Muscle layer of colon (tissue), 2 donors: ENCODE data around the gene TIGD3.

Experiments
- H3K27ac ChIP-seq: one replicate; pipeline ENCODE4 v1.7.0; 2013; ENCODE audit warnings: low read depth, mild to moderate bottlenecking, low read length, moderate library complexity
- H3K27me3 ChIP-seq, 2 donors: one replicate each; pipeline ENCODE4 v1.7.0; 2013; ENCODE audit warnings: low read length in 2 of 2, mild to moderate bottlenecking in 2 of 2; ENCODE audit not compliant: insufficient read depth in 2 of 2, control insufficient read depth in 1 of 2
- H3K36me3 ChIP-seq: one replicate; pipeline ENCODE4 v1.7.0; 2013; ENCODE audit warnings: mild to moderate bottlenecking, low read length; ENCODE audit not compliant: insufficient read depth
- H3K4me1 ChIP-seq: one replicate; pipeline ENCODE4 v1.7.0; 2013; ENCODE audit warnings: mild to moderate bottlenecking, low read length; ENCODE audit not compliant: insufficient read depth
- H3K4me3 ChIP-seq, 2 donors: one replicate each; pipeline ENCODE4 v1.7.0; 2013; ENCODE audit warnings: low read length in 2 of 2, low read depth in 1 of 2, mild to moderate bottlenecking in 1 of 2, moderate library complexity in 1 of 2
- H3K9ac ChIP-seq: one replicate; pipeline ENCODE4 v1.7.0; 2013; ENCODE audit warnings: low read length
- H3K9me3 ChIP-seq: one replicate; pipeline ENCODE4 v1.7.0; 2013; ENCODE audit warnings: mild to moderate bottlenecking, low read length
- donor health status: abdominal sarcoma.
- donor health status: Adenocarcinoma of cecum.

The TIGD3 gene

GRCh38 chr11:65315204-65315865 is 39.2 kb upstream of the TIGD3 start:
- H3K9me3 ChIP-seq, result no peaks in the 10 kb centered on the region
- H3K27me3 ChIP-seq, result no peaks in the 10 kb centered on the region
- H3K36me3 ChIP-seq, result peaks cover 6% of the 10 kb centered on the region
- peak overlapping the region; percentile 15 for H3K9ac ChIP-seq
- H3K4me1 ChIP-seq, result peaks cover 46% of the 10 kb centered on the region
- peak overlapping the region; percentile 65 for H3K27ac ChIP-seq
- peak overlapping the region; percentile 68 to 81 for H3K4me3 ChIP-seq

DNA sequence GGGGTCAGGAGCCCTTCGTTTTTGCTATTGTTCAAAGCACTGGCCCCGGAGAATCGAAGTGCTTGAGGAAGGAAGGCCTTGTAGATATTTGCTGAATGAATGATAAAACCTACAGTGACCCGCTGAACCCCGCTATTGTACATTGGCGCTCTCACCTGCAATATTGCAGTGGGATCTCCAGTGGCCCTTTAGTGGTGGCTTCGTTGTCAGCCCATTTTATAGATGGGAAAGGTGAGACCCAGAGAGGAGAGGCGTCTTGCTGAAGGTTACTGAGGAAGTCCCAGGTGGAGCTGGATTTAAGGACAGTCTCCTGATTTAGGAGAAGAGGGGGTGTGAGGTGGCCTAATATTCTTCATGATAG is 38.7 kb upstream of the TIGD3 start:
- Histone ChIP-seq H3K4me3 (peak overlapping the region; percentile 68 to 81), H3K4me1 (peaks cover 43% of the 10 kb centered on the region)

DNA sequence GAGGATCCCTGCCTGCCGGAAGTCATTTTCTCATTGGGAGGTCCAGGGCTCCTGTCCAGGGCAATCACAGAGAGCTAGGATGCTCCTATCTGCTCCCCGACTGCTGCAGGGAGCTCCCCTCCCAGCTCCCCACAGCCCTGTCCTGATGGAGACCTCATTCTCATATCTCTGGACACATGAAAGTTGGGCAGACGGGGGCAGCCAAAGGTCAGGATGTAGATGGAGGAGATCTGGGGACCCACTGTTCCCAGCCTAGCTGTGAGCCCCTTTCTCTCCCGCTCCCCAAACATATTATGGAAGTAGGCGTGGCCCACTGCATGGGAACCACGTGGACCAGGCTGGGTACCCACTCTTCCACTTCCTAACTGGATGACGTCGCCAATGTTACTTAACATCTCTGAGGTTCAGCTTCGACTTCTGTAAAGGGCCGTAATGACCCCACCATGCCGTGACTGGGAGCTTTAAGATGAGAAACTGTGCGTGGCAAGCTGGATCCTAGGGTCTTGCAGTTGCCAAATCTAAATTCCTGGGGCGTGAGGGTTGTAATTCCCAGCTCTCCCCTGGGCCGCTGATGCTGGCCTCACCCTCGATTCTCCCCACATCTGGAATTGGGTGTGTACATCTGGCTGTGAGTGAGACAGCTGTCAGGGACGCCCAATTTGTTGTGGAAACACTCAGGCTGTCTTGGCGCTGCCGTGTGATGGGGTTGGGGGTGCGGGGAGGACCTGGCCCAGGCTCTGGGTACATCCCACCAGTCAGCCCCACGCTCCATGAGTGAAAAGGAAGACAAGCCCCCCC is 38.1 kb upstream of the TIGD3 start:
- peaks cover 14% of the 10 kb centered on the region for H3K36me3 ChIP-seq
- H3K27ac ChIP-seq, result peak overlapping the region; percentile 65
- peak overlapping the region; percentile 68 to 81 for H3K4me3 ChIP-seq
- peak overlapping the region; percentile 15 for H3K9ac ChIP-seq
- no peaks in the 10 kb centered on the region for H3K27me3 ChIP-seq
- H3K4me1 ChIP-seq, result peaks cover 38% of the 10 kb centered on the region
- H3K9me3 ChIP-seq, result no peaks in the 10 kb centered on the region

More for the DNA sequence above, 38.7 kb upstream of the TIGD3 start:
- Histone ChIP-seq H3K27me3 (no peaks in the 10 kb centered on the region), H3K27ac (peak overlapping the region; percentile 65), H3K36me3 (peaks cover 8% of the 10 kb centered on the region), H3K9me3 (no peaks in the 10 kb centered on the region), H3K9ac (peak overlapping the region; percentile 15)

- Histone ChIP-seq H3K36me3 (peaks cover 22% of the 10 kb centered on the region), H3K9me3 (no peaks in the 10 kb centered on the region), H3K27ac (peak overlapping the region; percentile 65), H3K4me1 (peaks cover 42% of the 10 kb centered on the region), H3K4me3 (peak overlapping the region in 1 of 2 donors; percentile 68), H3K9ac (peak overlapping the region; percentile 15), H3K27me3 (no peaks in the 10 kb centered on the region)
Observed at GRCh38 chr11:65317025-65317786, 37.3 kb upstream of the TIGD3 start.

DNA sequence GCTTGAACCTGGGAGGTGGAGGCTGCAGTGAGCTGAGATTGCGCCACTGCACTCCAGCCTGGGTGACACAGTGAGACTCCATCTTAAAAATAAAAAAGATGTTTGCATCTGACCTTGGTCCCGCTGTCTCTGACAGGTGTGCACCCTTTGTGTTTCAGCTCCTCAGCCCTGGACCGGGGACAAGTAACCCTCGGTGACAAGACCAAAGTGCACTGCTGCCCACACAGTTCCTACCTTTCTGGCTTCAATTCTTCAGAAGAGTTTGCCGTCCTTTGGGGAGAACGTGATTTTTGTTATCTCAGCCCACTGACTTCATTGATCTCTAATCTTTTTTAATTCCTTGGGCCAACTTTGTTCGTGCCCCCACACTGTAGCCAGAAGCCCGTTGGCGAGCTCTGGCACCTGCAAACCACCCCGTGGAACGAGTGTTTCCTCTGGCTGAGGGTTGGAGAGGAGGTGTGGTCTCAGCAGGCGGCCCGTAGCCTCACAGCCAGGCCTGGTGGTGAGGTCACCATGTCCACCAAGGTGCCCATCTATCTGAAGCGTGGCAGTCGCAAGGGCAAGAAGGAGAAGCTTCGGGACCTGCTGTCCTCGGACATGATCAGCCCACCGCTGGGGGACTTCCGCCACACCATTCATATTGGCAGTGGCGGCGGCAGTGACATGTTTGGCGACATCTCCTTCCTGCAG is 34.0 kb upstream of the TIGD3 start:
- no peak overlapping the region for H3K9ac ChIP-seq
- H3K4me3 ChIP-seq, result no peak overlapping the region
- no peaks in the 10 kb centered on the region for H3K9me3 ChIP-seq
- peaks cover 26% of the 10 kb centered on the region for H3K36me3 ChIP-seq
- H3K27me3 ChIP-seq, result no peaks in the 10 kb centered on the region
- peaks cover 26% of the 10 kb centered on the region for H3K4me1 ChIP-seq
- H3K27ac ChIP-seq, result no peak overlapping the region

GRCh38 chr11:65321076-65321475 is 33.5 kb upstream of the TIGD3 start:
- Histone ChIP-seq H3K9me3 (no peaks in the 10 kb centered on the region), H3K36me3 (peaks cover 26% of the 10 kb centered on the region), H3K4me1 (peaks cover 22% of the 10 kb centered on the region), H3K4me3 (no peak overlapping the region), H3K27me3 (no peaks in the 10 kb centered on the region), H3K27ac (no peak overlapping the region), H3K9ac (no peak overlapping the region)

GRCh38 chr11:65321828-65322485 is 32.6 kb upstream of the TIGD3 start:
- H3K4me1 ChIP-seq, result peaks cover 14% of the 10 kb centered on the region
- H3K4me3 ChIP-seq, result peak overlapping the region in 1 of 2 donors; percentile 20
- no peaks in the 10 kb centered on the region for H3K9me3 ChIP-seq
- H3K36me3 ChIP-seq, result peaks cover 26% of the 10 kb centered on the region
- H3K27me3 ChIP-seq, result no peaks in the 10 kb centered on the region
- H3K9ac ChIP-seq, result no peak overlapping the region
- no peak overlapping the region for H3K27ac ChIP-seq

- Histone ChIP-seq H3K9me3 (no peaks in the 10 kb centered on the region), H3K4me3 (no peak overlapping the region), H3K36me3 (peaks cover 26% of the 10 kb centered on the region), H3K27ac (no peak overlapping the region), H3K9ac (no peak overlapping the region), H3K4me1 (peaks cover 12% of the 10 kb centered on the region), H3K27me3 (no peaks in the 10 kb centered on the region)
Observed at GRCh38 chr11:65323813-65324212, 30.7 kb upstream of the TIGD3 start.

DNA sequence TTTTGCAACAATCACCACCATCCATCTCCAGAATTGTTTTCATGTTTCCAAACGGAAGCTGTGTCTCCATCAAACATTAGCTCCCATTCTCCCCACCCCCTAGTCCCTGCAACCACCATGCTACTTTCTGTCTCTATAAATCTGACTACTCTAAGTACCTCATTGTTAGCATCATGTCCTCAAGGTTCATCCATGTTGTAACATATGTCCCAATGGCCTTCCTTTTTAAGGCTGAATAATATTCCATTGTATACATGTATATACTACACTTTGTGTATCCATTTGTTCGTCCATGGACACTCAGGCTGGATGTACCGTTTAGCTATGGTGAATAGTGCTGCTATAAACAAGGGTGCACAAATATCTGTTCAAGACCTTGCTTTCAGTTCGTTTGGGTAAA is 29.1 kb upstream of the TIGD3 start:
- H3K9me3 ChIP-seq, result no peaks in the 10 kb centered on the region
- H3K27me3 ChIP-seq, result no peaks in the 10 kb centered on the region
- no peak overlapping the region for H3K27ac ChIP-seq
- H3K4me3 ChIP-seq, result no peak overlapping the region
- H3K36me3 ChIP-seq, result peaks cover 20% of the 10 kb centered on the region
- H3K9ac ChIP-seq, result no peak overlapping the region
- peaks cover 18% of the 10 kb centered on the region for H3K4me1 ChIP-seq

DNA sequence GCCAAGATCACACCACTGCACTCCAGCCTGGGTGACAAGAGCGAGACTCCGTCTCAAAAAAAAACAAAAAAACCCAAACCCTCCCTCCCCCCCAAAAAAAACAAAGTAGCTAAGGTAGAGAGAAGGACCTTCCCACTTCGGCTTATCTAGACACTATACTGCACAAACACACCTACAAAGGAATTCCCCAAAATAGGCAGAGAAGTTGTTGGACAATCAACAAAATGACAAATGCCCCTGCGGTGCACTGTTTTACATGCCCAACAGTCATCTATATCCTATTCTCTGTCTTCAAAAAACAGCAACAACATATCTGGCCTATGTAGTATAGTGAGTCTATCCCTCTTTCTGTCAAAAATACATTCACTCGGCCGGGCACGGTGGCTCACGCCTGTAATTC is 27.5 kb upstream of the TIGD3 start:
- Histone ChIP-seq H3K27me3 (no peaks in the 10 kb centered on the region), H3K27ac (no peak overlapping the region), H3K9ac (no peak overlapping the region), H3K4me1 (peaks cover 11% of the 10 kb centered on the region), H3K36me3 (peaks cover 5% of the 10 kb centered on the region), H3K4me3 (no peak overlapping the region), H3K9me3 (no peaks in the 10 kb centered on the region)
